Heart left ventricle (tissue), 13 donors: ENCODE data around the gene PIAS2.

Source experiments
- POLR2A ChIP-seq, 2 donors: fragments of 450-650 bp; IDR thresholded peaks; one replicate each; pipeline ENCODE4 v1.6.1; 2017; ENCODE audit warnings: antibody characterized with exemption in 2 of 2, mild to moderate bottlenecking in 2 of 2, moderate library complexity in 2 of 2
- TF ChIP-seq, protein P1 (sequence below), 12 donors: fragments of 200-600 bp; sonication (generic) in 4 of 12; IDR thresholded peaks; one replicate each; pipeline versions ENCODE4 v1.5.0 to v1.8.0; 2018 to 2022; ENCODE audit warnings: antibody characterized with exemption in 12 of 12, mild to moderate bottlenecking in 5 of 12
- donor health status: ischemic (EF 13 %, LVEDD 7.1; RV severe dilation, severe dysfunction).
- donor health status: DM: no; HTN: yes; CAD: no.
- donor health status: DM: no; HTN: no; CAD: no.
- donor health status: ischemic (EF 25% LVEDD 6.9; RV normal size, moderate dysfunction).
- donor health status: ischemic (EF 25% LVEDD 5.7; RV mildly dilated, moderate dysfunction).
- donor health status: ischemic (EF 35%, LVEDD 5.7; RV mildly dilated, moderate dysfunction).
- donor health status: nonischemic (EF 11% LVEDD 7.7; RV severe dilation, severe dysfunction).
- donor health status: DM: yes; HTN: yes; CAD: no.
- donor health status: PGD.
- donor health status: ischemic (EF 29% LVEDD 5.4; RV normal size, mild dysfunction).
- donor health status: nonischemic (EF 23%, LVEDD 6.1; RV moderate dilation, normal function).

- TF ChIP-seq, protein P1, sequence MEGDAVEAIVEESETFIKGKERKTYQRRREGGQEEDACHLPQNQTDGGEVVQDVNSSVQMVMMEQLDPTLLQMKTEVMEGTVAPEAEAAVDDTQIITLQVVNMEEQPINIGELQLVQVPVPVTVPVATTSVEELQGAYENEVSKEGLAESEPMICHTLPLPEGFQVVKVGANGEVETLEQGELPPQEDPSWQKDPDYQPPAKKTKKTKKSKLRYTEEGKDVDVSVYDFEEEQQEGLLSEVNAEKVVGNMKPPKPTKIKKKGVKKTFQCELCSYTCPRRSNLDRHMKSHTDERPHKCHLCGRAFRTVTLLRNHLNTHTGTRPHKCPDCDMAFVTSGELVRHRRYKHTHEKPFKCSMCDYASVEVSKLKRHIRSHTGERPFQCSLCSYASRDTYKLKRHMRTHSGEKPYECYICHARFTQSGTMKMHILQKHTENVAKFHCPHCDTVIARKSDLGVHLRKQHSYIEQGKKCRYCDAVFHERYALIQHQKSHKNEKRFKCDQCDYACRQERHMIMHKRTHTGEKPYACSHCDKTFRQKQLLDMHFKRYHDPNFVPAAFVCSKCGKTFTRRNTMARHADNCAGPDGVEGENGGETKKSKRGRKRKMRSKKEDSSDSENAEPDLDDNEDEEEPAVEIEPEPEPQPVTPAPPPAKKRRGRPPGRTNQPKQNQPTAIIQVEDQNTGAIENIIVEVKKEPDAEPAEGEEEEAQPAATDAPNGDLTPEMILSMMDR (IDR thresholded peaks at IDR 0.05), result no peak
- no peak for TF ChIP-seq POLR2A (IDR thresholded peaks at IDR 0.05)
Measured at GRCh38 chr18:46939998-46940571, 22.8 kb upstream of the PIAS2 start.
